K562 (cell line): ENCODE measurements around the gene ACTBL2. TPM values are rescaled to one million over a fixed set of nuclear protein-coding genes. Genes with fewer than 3 reads are reported as not detected.
A peak's percentile ranks its signal among the peaks of the same experiment; 100 is the strongest.

ENCODE experiments used
- ATF4 ChIP-seq: fragments of 450-650 bp; formaldehyde crosslinking; IDR thresholded peaks from 2 replicates; pipeline ENCODE4 v1.4.0; 2022; ENCODE audit warnings: mild to moderate bottlenecking, moderate library complexity
- CREB3L1 ChIP-seq: fragments of 450-650 bp; IDR thresholded peaks from 2 replicates; pipeline ENCODE4 v1.6.1; 2014; ENCODE audit warnings: low read depth, mild to moderate bottlenecking, moderate library complexity, borderline replicate concordance
- HEY1 ChIP-seq: fragments of 250-450 bp; sonication (Bioruptor Pico); IDR thresholded peaks from 2 replicates; pipeline ENCODE4 v1.5.0; 2020; ENCODE audit warnings: mild to moderate bottlenecking, moderate library complexity, borderline replicate concordance
- HNRNPUL1 ChIP-seq: fragments of 200-400 bp; formaldehyde crosslinking; IDR thresholded peaks from 2 replicates; pipeline ENCODE4 v1.6.1; 2017; ENCODE audit warnings: low read length
- IRF1 ChIP-seq: sonication (generic); formaldehyde crosslinking; IDR thresholded peaks from 2 replicates; pipeline ENCODE4 v1.8.0; 2022; ENCODE audit warnings: missing genetic modification reagents, mild to moderate bottlenecking, borderline replicate concordance
- NCOA1 ChIP-seq: fragments of 450-650 bp; IDR thresholded peaks from 2 replicates; pipeline ENCODE4 v1.6.1; 2016; ENCODE audit warnings: low read depth
- NCOA4 ChIP-seq: fragments of 450-650 bp; IDR thresholded peaks from 2 replicates; pipeline ENCODE4 v1.6.1; 2018; ENCODE audit warnings: mild to moderate bottlenecking; ENCODE audit not compliant: partially characterized antibody
- NCOR1 ChIP-seq: fragments of 450-650 bp; IDR thresholded peaks from 2 replicates; pipeline ENCODE4 v1.6.1; 2016; ENCODE audit warnings: mild to moderate bottlenecking, moderate library complexity
- TGIF2 ChIP-seq: sonication (generic); formaldehyde crosslinking; IDR thresholded peaks from 2 replicates; pipeline ENCODE4 v1.8.1; 2022; ENCODE audit warnings: mild to moderate bottlenecking, missing genetic modification reagents, moderate library complexity
- ZBTB26 ChIP-seq: fragments of 450-650 bp; formaldehyde crosslinking; IDR thresholded peaks from 2 replicates; pipeline ENCODE4 v1.4.0; 2022; ENCODE audit warnings: missing genetic modification characterization
- ZNF121 ChIP-seq: sonication (generic); formaldehyde crosslinking; conservative IDR thresholded peaks from 2 replicates; pipeline ENCODE4 v1.8.0; 2022; ENCODE audit warnings: missing genetic modification reagents
- ZNF318 ChIP-seq, 2 experiments: fragments of 450-650 bp; IDR thresholded peaks; 2 replicates each; pipeline ENCODE4 v1.6.1; 2016; ENCODE audit warnings: mild to moderate bottlenecking in 2 of 2, borderline replicate concordance in 1 of 2, low read depth in 1 of 2, moderate library complexity in 1 of 2
- ZNF347 ChIP-seq: fragments of 450-650 bp; formaldehyde crosslinking; IDR thresholded peaks from 2 replicates; pipeline ENCODE4 v1.4.0; 2020; ENCODE audit warnings: low read depth, mild to moderate bottlenecking, moderate library complexity
- ZNF589 ChIP-seq: fragments of 200-800 bp; sonication (Bioruptor generic); IDR thresholded peaks from 2 replicates; pipeline ENCODE4 v1.6.1; 2016; ENCODE audit warnings: low read depth, missing genetic modification characterization, missing compliant biosample characterization
- polyA plus RNA-seq, 8 experiments: library from polyadenylated mRNA; depleted of rRNA in 4 of 8; stranded (reverse) in 5 of 8; unstranded in 3 of 8; fragments of >200 nt; fragmentation: Nextera tagmentation in 2 of 8; fragmentation: Illumina TruSeq in 1 of 8; extraction: Ambion mirVana in 2 of 8; extraction: Trizol in 1 of 8; gene quantifications; 2 replicates each; pipeline versions ENCODE4 v1.2.1 to v1.2.3, GENCODE V29; 2011 to 2014; ENCODE audit warnings: inconsistent platforms in 1 of 8, missing spikeins in 1 of 8
- total RNA-seq, 7 experiments: library from RNA; depleted of rRNA in 6 of 7; stranded (reverse); fragments of >200 nt in 6 of 7; fragmentation: Illumina TruSeq in 2 of 7; extraction: Trizol in 2 of 7; gene quantifications; 2 replicates each; pipeline versions ENCODE4 v1.2.1 to v1.2.3, GENCODE V29; 2011 to 2021; ENCODE audit warnings: low replicate concordance in 1 of 7

The ACTBL2 gene
- total and polyA plus RNA-seq, 9 of the 15 experiments (the other 6 are each of a cell fraction or from before 2014, with no cell fraction given), result not detected

- TF ChIP-seq ZNF318 (IDR thresholded peaks at IDR 0.05; ENCODE audit: borderline replicate concordance in 1 of 2, low read depth in 1 of 2) (no peak), HEY1 (CRISPR knock-in tag) (no peak), CREB3L1 (peak; percentile 21; the same call in 1 of the 2 replicates), TGIF2 (no peak), NCOA4 (no peak), ZNF347 (no peak), ZNF589 (no peak), ZBTB26 (CRISPR knock-in tag) (no peak), NCOR1 (no peak), IRF1 (peak; percentile 51; the same call in 1 of the 2 replicates), HNRNPUL1 (no peak), ZNF121 (no peak), NCOA1 (no peak), ATF4 (CRISPR knock-in tag) (no peak)
These were observed 16.8 kb upstream of the ACTBL2 start (continued) for GRCh38 chr5:57499262-57500050.
